ENCODE data around the gene ZNF570.

The ZNF570 gene

DNA sequence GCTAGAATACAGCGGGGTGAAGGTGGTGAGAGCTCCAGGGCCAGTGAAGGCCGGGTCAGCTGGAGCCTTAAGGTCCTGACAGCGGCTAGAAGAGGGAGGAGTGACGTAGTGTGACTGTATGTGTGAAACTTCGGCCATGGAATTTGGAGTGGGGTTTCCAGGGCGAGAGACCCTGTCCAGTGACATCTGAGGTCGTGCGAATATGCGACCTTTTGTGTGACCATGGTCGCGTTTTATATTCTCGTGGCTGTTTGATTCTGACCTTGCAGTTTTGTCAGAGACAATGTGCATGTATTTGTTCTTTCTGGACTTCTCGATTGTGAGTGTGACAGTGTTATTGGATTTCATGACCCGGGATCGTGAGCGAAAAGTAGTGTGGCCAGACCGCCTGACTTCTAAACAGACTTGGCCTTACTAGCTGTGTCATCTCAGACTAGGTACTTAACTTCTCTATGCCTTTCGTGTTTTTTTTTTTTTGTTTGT, 1.5 kb upstream of the ZNF570 start (continued):
- TF ChIP-seq, protein P1, sequence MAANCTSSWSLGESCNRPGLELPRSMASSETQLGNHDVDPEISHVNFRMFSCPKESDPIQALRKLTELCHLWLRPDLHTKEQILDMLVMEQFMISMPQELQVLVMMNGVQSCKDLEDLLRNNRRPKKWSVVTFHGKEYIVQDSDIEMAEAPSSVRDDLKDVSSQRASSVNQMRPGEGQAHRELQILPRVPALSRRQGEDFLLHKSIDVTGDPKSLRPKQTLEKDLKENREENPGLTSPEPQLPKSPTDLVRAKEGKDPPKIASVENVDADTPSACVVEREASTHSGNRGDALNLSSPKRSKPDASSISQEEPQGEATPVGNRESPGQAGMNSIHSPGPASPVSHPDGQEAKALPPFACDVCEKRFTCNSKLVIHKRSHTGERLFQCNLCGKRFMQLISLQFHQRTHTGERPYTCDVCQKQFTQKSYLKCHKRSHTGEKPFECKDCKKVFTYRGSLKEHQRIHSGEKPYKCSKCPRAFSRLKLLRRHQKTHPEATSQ (tag by site-specific recombination; IDR thresholded peaks at IDR 0.05), result no peak
- TF ChIP-seq, protein P2, sequence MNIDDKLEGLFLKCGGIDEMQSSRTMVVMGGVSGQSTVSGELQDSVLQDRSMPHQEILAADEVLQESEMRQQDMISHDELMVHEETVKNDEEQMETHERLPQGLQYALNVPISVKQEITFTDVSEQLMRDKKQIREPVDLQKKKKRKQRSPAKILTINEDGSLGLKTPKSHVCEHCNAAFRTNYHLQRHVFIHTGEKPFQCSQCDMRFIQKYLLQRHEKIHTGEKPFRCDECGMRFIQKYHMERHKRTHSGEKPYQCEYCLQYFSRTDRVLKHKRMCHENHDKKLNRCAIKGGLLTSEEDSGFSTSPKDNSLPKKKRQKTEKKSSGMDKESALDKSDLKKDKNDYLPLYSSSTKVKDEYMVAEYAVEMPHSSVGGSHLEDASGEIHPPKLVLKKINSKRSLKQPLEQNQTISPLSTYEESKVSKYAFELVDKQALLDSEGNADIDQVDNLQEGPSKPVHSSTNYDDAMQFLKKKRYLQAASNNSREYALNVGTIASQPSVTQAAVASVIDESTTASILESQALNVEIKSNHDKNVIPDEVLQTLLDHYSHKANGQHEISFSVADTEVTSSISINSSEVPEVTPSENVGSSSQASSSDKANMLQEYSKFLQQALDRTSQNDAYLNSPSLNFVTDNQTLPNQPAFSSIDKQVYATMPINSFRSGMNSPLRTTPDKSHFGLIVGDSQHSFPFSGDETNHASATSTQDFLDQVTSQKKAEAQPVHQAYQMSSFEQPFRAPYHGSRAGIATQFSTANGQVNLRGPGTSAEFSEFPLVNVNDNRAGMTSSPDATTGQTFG (tag by site-specific recombination; IDR thresholded peaks at IDR 0.05; ENCODE audit: borderline replicate concordance), result no peak
- TF ChIP-seq SETDB1 (IDR thresholded peaks at IDR 0.05; ENCODE audit: insufficient read length, low read length) (peak; percentile 68), ZNF610 (tag by site-specific recombination; IDR thresholded peaks at IDR 0.05; ENCODE audit: borderline replicate concordance) (no peak), ZNF843 (tag by site-specific recombination; IDR thresholded peaks at IDR 0.05) (no peak), ZBTB1 (tag by site-specific recombination; IDR thresholded peaks at IDR 0.05) (no peak), SP3 (tag by site-specific recombination; IDR thresholded peaks at IDR 0.05) (no peak), ZNF596 (tag by site-specific recombination; IDR thresholded peaks at IDR 0.05) (no peak), ZNF121 (tag by site-specific recombination; IDR thresholded peaks at IDR 0.05) (no peak), ZNF169 (tag by site-specific recombination; IDR thresholded peaks at IDR 0.05) (0 out of 2 replicates have a peak, but pooled peaks have one; percentile 8), REPIN1 (tag by site-specific recombination; IDR thresholded peaks at IDR 0.05; ENCODE audit: low read depth) (0 out of 2 replicates have a peak, but pooled peaks have one; percentile 11), ZBTB21 (tag by site-specific recombination; IDR thresholded peaks at IDR 0.05) (no peak), KLF8 (tag by site-specific recombination; IDR thresholded peaks at IDR 0.05) (0 out of 2 replicates have a peak, but pooled peaks have one; percentile 30), ZNF202 (tag by site-specific recombination; IDR thresholded peaks at IDR 0.05; ENCODE audit: borderline replicate concordance) (no peak), ZNF274 (IDR thresholded peaks at IDR 0.05; ENCODE audit: low read length) (no peak), ZNF274 (tag by site-specific recombination; IDR thresholded peaks at IDR 0.05; ENCODE audit: borderline replicate concordance) (peak; percentile 21; the same call in 1 of the 2 replicates), ZNF514 (tag by site-specific recombination; IDR thresholded peaks at IDR 0.05) (no peak), ZNF223 (tag by site-specific recombination; IDR thresholded peaks at IDR 0.05) (no peak), ZNF510 (tag by site-specific recombination; IDR thresholded peaks at IDR 0.05; ENCODE audit: insufficient replicate concordance) (no peak), ZNF555 (tag by site-specific recombination; conservative IDR thresholded peaks at IDR 0.05) (no peak), ZNF175 (tag by site-specific recombination; IDR thresholded peaks at IDR 0.05) (no peak), ZNF791 (tag by site-specific recombination; IDR thresholded peaks at IDR 0.05) (no peak), ZFP37 (tag by site-specific recombination; IDR thresholded peaks at IDR 0.05) (no peak), ZNF585B (tag by site-specific recombination; IDR thresholded peaks at IDR 0.05) (no peak), RBAK (tag by site-specific recombination; IDR thresholded peaks at IDR 0.05) (no peak), EGR2 (tag by site-specific recombination; IDR thresholded peaks at IDR 0.05; ENCODE audit: low read depth) (no peak), ZNF302 (tag by site-specific recombination; IDR thresholded peaks at IDR 0.05; ENCODE audit: low read depth) (peak; percentile 70; the same call in 1 of the 2 replicates), ZNF394 (tag by site-specific recombination; IDR thresholded peaks at IDR 0.05; ENCODE audit: borderline replicate concordance) (0 out of 2 replicates have a peak, but pooled peaks have one; percentile 10), SP7 (tag by site-specific recombination; IDR thresholded peaks at IDR 0.05) (no peak; the same call in 1 of the 2 replicates)
- TF ChIP-seq, protein P3, sequence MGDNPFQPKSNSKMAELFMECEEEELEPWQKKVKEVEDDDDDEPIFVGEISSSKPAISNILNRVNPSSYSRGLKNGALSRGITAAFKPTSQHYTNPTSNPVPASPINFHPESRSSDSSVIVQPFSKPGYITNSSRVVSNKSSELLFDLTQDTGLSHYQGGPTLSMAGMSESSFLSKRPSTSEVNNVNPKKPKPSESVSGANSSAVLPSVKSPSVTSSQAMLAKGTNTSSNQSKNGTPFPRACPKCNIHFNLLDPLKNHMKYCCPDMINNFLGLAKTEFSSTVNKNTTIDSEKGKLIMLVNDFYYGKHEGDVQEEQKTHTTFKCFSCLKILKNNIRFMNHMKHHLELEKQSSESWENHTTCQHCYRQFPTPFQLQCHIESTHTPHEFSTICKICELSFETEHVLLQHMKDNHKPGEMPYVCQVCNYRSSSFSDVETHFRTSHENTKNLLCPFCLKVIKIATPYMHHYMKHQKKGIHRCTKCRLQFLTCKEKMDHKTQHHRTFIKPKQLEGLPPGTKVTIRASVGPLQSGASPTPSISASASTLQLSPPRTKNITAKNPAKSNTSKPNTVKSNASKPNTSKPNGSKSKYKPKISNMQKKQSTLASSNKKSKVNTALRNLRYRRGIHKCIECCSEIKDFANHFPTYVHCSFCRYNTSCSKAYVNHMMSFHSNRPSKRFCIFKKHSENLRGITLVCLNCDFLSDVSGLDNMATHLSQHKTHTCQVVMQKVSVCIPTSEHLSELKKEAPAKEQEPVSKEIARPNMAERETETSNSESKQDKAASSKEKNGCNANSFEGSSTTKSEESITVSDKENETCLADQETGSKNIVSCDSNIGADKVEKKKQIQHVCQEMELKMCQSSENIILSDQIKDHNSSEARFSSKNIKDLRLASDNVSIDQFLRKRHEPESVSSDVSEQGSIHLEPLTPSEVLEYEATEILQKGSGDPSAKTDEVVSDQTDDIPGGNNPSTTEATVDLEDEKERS (tag by site-specific recombination; IDR thresholded peaks at IDR 0.05), result peak; percentile 95
- TF ChIP-seq, protein P4, sequence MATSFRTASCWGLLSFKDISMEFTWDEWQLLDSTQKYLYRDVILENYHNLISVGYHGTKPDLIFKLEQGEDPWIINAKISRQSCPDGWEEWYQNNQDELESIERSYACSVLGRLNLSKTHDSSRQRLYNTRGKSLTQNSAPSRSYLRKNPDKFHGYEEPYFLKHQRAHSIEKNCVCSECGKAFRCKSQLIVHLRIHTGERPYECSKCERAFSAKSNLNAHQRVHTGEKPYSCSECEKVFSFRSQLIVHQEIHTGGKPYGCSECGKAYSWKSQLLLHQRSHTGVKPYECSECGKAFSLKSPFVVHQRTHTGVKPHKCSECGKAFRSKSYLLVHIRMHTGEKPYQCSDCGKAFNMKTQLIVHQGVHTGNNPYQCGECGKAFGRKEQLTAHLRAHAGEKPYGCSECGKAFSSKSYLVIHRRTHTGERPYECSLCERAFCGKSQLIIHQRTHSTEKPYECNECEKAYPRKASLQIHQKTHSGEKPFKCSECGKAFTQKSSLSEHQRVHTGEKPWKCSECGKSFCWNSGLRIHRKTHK (tag by site-specific recombination; IDR thresholded peaks at IDR 0.05), result 0 out of 2 replicates have a peak, but pooled peaks have one; percentile 33
- TF ChIP-seq, protein P5, sequence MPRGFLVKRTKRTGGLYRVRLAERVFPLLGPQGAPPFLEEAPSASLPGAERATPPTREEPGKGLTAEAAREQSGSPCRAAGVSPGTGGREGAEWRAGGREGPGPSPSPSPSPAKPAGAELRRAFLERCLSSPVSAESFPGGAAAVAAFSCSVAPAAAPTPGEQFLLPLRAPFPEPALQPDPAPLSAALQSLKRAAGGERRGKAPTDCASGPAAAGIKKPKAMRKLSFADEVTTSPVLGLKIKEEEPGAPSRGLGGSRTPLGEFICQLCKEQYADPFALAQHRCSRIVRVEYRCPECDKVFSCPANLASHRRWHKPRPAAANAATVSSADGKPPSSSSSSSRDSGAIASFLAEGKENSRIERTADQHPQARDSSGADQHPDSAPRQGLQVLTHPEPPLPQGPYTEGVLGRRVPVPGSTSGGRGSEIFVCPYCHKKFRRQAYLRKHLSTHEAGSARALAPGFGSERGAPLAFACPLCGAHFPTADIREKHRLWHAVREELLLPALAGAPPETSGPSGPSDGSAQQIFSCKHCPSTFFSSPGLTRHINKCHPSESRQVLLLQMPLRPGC (tag by site-specific recombination; IDR thresholded peaks at IDR 0.05), result no peak

Data from HEK293 (cell line).